ENCODE measurements around the gene ANKRD33B. TPM values are rescaled to one million over a fixed set of nuclear protein-coding genes. Genes with fewer than 3 reads are reported as not detected.
"Not testable (repeated sequence)": the region's sequence is repeated elsewhere in the genome, so short reads cannot be mapped to it uniquely, and the experiment has no call there.

Gene ANKRD33B
- total and polyA plus RNA-seq, 2 donors (not counting 1 experiment from before 2014, with no cell fraction given): 7.7 to 7.8 TPM

- Histone ChIP-seq H3K9ac (ENCODE audit: insufficient read depth, low read length) (no peak overlapping the region), H3K27me3 (ENCODE audit: control insufficient read depth, insufficient read depth, low read length) (no peaks in the 10 kb centered on the region), H3K79me2 (ENCODE audit: control insufficient read depth, insufficient read depth, low read length) (no peaks in the 10 kb centered on the region), H3K36me3 (ENCODE audit: control insufficient read depth, insufficient read depth, low read length) (no peaks in the 10 kb centered on the region), H3K27ac (ENCODE audit: insufficient read depth, low read length) (no peak overlapping the region), H3K9me3 (ENCODE audit: control insufficient read depth, insufficient read depth, low read depth, low read length) (no peaks in the 10 kb centered on the region), H3K4me2 (ENCODE audit: extremely low read depth, insufficient read depth, low read length) (no peak overlapping the region), H3K4me1 (ENCODE audit: control insufficient read depth, extremely low read depth, insufficient read depth, low read length) (no peaks in the 10 kb centered on the region), H3K4me3 (replicated peaks in 1 of 4; ENCODE audit: control extremely low read depth in 1 of 4, insufficient read depth in 1 of 4, low read depth in 3 of 4, low read length in 4 of 4) (no peak overlapping the region), H4K20me1 (ENCODE audit: control insufficient read depth, extremely low read depth, insufficient read depth, low read length) (no peaks in the 10 kb centered on the region), H2AFZ (ENCODE audit: low read length) (no peak overlapping the region)
- no peak for DNase-seq (ENCODE audit: low read depth in 2 of 2)
- TF ChIP-seq CTCF (conservative IDR thresholded peaks at IDR 0.05 in 1 of 2, IDR thresholded peaks at IDR 0.05 in 1 of 2; ENCODE audit: low read depth in 1 of 2, low read length in 2 of 2) (no peak), EZH2 (IDR thresholded peaks at IDR 0.05; ENCODE audit: low read length, missing control alignments) (no peak)
Measured at GRCh38 chr5:10630126-10630525, 66.3 kb downstream of the ANKRD33B start.

DNA sequence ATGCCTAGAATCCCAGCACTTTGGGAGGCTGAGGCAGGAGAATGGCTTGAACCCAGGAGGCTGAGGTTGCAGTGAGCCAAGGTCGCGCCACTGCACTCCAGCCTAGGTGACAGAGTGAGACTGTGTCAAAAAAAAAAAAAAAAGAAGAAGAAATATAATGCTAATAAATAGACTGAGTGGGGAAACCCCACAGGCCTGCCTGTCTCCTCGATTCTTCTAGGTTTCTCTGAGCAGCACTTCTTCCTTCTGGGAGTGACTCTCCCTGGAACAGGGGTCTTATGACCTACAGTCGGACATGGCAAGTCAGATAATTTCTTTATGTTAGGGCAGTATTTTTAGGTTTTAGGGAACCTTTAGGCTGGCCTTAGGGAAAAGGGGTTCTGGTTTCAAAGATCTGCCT lies 66.9 kb downstream of the ANKRD33B start:
- H3K27ac ChIP-seq (ENCODE audit: insufficient read depth, low read length); H4K20me1 ChIP-seq (ENCODE audit: control insufficient read depth, extremely low read depth, insufficient read depth, low read length); H3K4me1 ChIP-seq (ENCODE audit: control insufficient read depth, extremely low read depth, insufficient read depth, low read length); H3K36me3 ChIP-seq (ENCODE audit: control insufficient read depth, insufficient read depth, low read length); H3K9me3 ChIP-seq (ENCODE audit: control insufficient read depth, insufficient read depth, low read depth, low read length); H3K27me3 ChIP-seq (ENCODE audit: control insufficient read depth, insufficient read depth, low read length); DNase-seq (ENCODE audit: low read depth in 2 of 2); H3K9ac ChIP-seq (ENCODE audit: insufficient read depth, low read length); H3K79me2 ChIP-seq (ENCODE audit: control insufficient read depth, insufficient read depth, low read length); H2AFZ ChIP-seq (ENCODE audit: low read length); H3K4me2 ChIP-seq (ENCODE audit: extremely low read depth, insufficient read depth, low read length); H3K4me3 ChIP-seq (replicated peaks in 1 of 4; ENCODE audit: control extremely low read depth in 1 of 4, insufficient read depth in 1 of 4, low read depth in 3 of 4, low read length in 4 of 4): not testable (repeated sequence)

DNA sequence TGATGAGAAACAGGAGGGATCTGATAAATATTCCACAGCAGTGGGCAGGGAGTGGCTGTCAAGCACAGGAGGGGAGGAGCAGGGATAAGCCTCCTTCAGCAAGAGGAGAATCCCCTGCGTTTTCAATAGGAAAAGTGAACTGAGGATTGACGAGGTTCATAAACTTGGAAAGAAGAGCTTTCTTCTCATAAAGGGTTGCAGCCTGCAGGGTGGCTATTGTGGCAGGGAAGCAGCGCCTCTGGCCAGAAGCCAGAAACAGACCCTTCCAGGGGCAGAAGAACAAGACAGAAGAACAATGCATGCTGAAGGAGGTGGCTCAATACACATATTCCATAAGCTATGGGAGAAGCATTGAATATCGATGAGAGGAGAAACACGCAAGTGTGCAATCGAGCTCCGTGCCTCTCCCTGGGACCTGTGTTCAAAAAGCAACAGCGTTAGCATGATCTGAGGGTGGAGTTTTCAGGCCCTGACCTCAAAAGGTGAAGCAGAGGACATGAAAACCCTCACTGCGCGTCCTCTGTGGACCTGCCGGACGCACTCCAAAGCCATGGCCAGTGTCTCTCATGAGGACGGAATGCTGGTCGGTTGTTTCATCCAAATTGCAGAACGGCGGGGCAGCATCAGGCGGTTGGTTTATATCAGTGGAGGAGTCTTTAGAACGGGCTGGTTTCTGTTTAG lies 67.6 kb downstream of the ANKRD33B start:
- TF ChIP-seq EZH2 (IDR thresholded peaks at IDR 0.05; ENCODE audit: low read length, missing control alignments) (no peak), CTCF (conservative IDR thresholded peaks at IDR 0.05 in 1 of 2, IDR thresholded peaks at IDR 0.05 in 1 of 2; ENCODE audit: low read depth in 1 of 2, low read length in 2 of 2) (no peak)
- H3K4me3 ChIP-seq (replicated peaks in 1 of 4; ENCODE audit: control extremely low read depth in 1 of 4, insufficient read depth in 1 of 4, low read depth in 3 of 4, low read length in 4 of 4): no peak overlapping the region
- H3K9me3 ChIP-seq (ENCODE audit: control insufficient read depth, insufficient read depth, low read depth, low read length): no peaks in the 10 kb centered on the region
- H3K9ac ChIP-seq (ENCODE audit: insufficient read depth, low read length): no peak overlapping the region
- H3K79me2 ChIP-seq (ENCODE audit: control insufficient read depth, insufficient read depth, low read length): no peaks in the 10 kb centered on the region
- H3K27ac ChIP-seq (ENCODE audit: insufficient read depth, low read length): no peak overlapping the region
- no peak for DNase-seq (ENCODE audit: low read depth in 2 of 2)
- H3K4me1 ChIP-seq (ENCODE audit: control insufficient read depth, extremely low read depth, insufficient read depth, low read length): no peaks in the 10 kb centered on the region
- H3K36me3 ChIP-seq (ENCODE audit: control insufficient read depth, insufficient read depth, low read length): no peaks in the 10 kb centered on the region
- no peak overlapping the region for H2AFZ ChIP-seq (ENCODE audit: low read length)
- no peaks in the 10 kb centered on the region for H4K20me1 ChIP-seq (ENCODE audit: control insufficient read depth, extremely low read depth, insufficient read depth, low read length)
- H3K4me2 ChIP-seq (ENCODE audit: extremely low read depth, insufficient read depth, low read length): no peak overlapping the region
- no peaks in the 10 kb centered on the region for H3K27me3 ChIP-seq (ENCODE audit: control insufficient read depth, insufficient read depth, low read length)

Measured in fibroblast of lung (primary cell).